CD4-positive, alpha-beta T cell treated with Interleukin-10 for 1 hour (primary cell): ENCODE measurements around the gene NPHP4.

Source experiments
- DNase-seq: peaks from one replicate; pipeline ENCODE4 v3.0.0-alpha.2; 2020

The NPHP4 gene

GRCh38 chr1:5948681-5949005, 43.6 kb downstream of the NPHP4 start:
- no peak for DNase-seq

- DNase-seq = no peak
Observed at GRCh38 chr1:5947978-5948680, 44.1 kb downstream of the NPHP4 start.

- no peak for DNase-seq
Observed at GRCh38 chr1:5947071-5947821, 45.0 kb downstream of the NPHP4 start.

- no peak for DNase-seq
Observed at GRCh38 chr1:5945445-5945844, 46.8 kb downstream of the NPHP4 start.

GRCh38 chr1:5944843-5945167, 47.4 kb downstream of the NPHP4 start:
- DNase-seq = no peak

- no peak for DNase-seq
Observed at GRCh38 chr1:5944154-5944842, 47.9 kb downstream of the NPHP4 start.

GRCh38 chr1:5943343-5944124, 48.7 kb downstream of the NPHP4 start:
- DNase-seq = no peak

GRCh38 chr1:5941671-5942070, 50.6 kb downstream of the NPHP4 start:
- DNase-seq = no peak

GRCh38 chr1:5940723-5941407, 51.4 kb downstream of the NPHP4 start:
- no peak for DNase-seq

GRCh38 chr1:5939271-5940170, 52.7 kb downstream of the NPHP4 start:
- no peak for DNase-seq

GRCh38 chr1:5938101-5938646, 54.1 kb downstream of the NPHP4 start:
- DNase-seq = no peak

GRCh38 chr1:5937373-5937857, 54.8 kb downstream of the NPHP4 start:
- DNase-seq = no peak

GRCh38 chr1:5936621-5937372, 55.4 kb downstream of the NPHP4 start:
- no peak for DNase-seq

GRCh38 chr1:5936126-5936525, 56.1 kb downstream of the NPHP4 start:
- no peak for DNase-seq

GRCh38 chr1:5935026-5935425, 57.2 kb downstream of the NPHP4 start:
- DNase-seq = no peak

GRCh38 chr1:5934058-5934884, 58.0 kb downstream of the NPHP4 start:
- no peak for DNase-seq

GRCh38 chr1:5933676-5934057, 58.6 kb downstream of the NPHP4 start:
- no peak for DNase-seq

GRCh38 chr1:5933050-5933449, 59.2 kb downstream of the NPHP4 start:
- no peak for DNase-seq

GRCh38 chr1:5928714-5929400, 63.4 kb downstream of the NPHP4 start:
- DNase-seq = no peak
